K562 (cell line): ENCODE data around the gene GNA15. TPM values are rescaled to one million over a fixed set of nuclear protein-coding genes. Genes with fewer than 3 reads are reported as not detected.
A peak's percentile ranks its signal among the peaks of the same experiment; 100 is the strongest.

ENCODE experiments used
- EGR1 ChIP-seq: fragments of 450-650 bp; conservative IDR thresholded peaks from 2 replicates; pipeline ENCODE4 v1.6.1; 2017; ENCODE audit warnings: mild to moderate bottlenecking
- KDM2B ChIP-seq: fragments of 250-450 bp; sonication (Bioruptor Pico); IDR thresholded peaks from 2 replicates; pipeline ENCODE4 v1.8.0; 2021; ENCODE audit warnings: mild to moderate bottlenecking, moderate library complexity
- PHF8 ChIP-seq: fragments of 200-600 bp; sonication (generic); IDR thresholded peaks from 2 replicates; pipeline ENCODE4 v1.6.1; 2012; ENCODE audit warnings: mixed run types, mild to moderate bottlenecking, inconsistent platforms, low read length, moderate library complexity, borderline replicate concordance
- PRDM10 ChIP-seq: fragments of 450-650 bp; IDR thresholded peaks from 2 replicates; pipeline ENCODE4 v1.6.1; 2018; ENCODE audit not compliant: partially characterized antibody
- SAP30 ChIP-seq: fragments of 200-600 bp; sonication (generic); IDR thresholded peaks from 2 replicates; pipeline ENCODE4 v1.6.1; 2012; ENCODE audit warnings: borderline replicate concordance, low read depth, mild to moderate bottlenecking, moderate library complexity, low read length, control low read depth, inconsistent platforms; ENCODE audit not compliant: insufficient read depth, poor library complexity, severe bottlenecking
- SOX6 ChIP-seq: fragments of 450-650 bp; IDR thresholded peaks from 2 replicates; pipeline ENCODE4 v1.6.1; 2014; ENCODE audit warnings: mild to moderate bottlenecking
- ZBTB11 ChIP-seq, 3 experiments: fragments of 200-800 bp in 1 of 3; fragments of 250-450 bp in 1 of 3; fragments of 450-650 bp in 1 of 3; sonication (Bioruptor Pico) in 1 of 3; sonication (Bioruptor generic) in 1 of 3; formaldehyde crosslinking in 1 of 3; IDR thresholded peaks; 2 replicates each; pipeline versions ENCODE4 v1.6.1 to v1.8.0; 2016 to 2022; ENCODE audit warnings: mild to moderate bottlenecking in 2 of 3, missing genetic modification characterization in 2 of 3, missing compliant biosample characterization in 1 of 3, moderate library complexity in 1 of 3
- polyA plus RNA-seq, 8 experiments: library from polyadenylated mRNA; depleted of rRNA in 4 of 8; stranded (reverse) in 5 of 8; unstranded in 3 of 8; fragments of >200 nt; fragmentation: Nextera tagmentation in 2 of 8; fragmentation: Illumina TruSeq in 1 of 8; extraction: Ambion mirVana in 2 of 8; extraction: Trizol in 1 of 8; gene quantifications; 2 replicates each; pipeline versions ENCODE4 v1.2.1 to v1.2.3, GENCODE V29; 2011 to 2014; ENCODE audit warnings: inconsistent platforms in 1 of 8, missing spikeins in 1 of 8
- total RNA-seq, 7 experiments: library from RNA; depleted of rRNA in 6 of 7; stranded (reverse); fragments of >200 nt in 6 of 7; fragmentation: Illumina TruSeq in 2 of 7; extraction: Trizol in 2 of 7; gene quantifications; 2 replicates each; pipeline versions ENCODE4 v1.2.1 to v1.2.3, GENCODE V29; 2011 to 2021; ENCODE audit warnings: low replicate concordance in 1 of 7
- TF ChIP-seq, protein P1 (sequence below): fragments of 200-800 bp; sonication (Bioruptor generic); IDR thresholded peaks from 2 replicates; pipeline ENCODE4 v1.6.1; 2017; ENCODE audit warnings: missing genetic modification characterization, missing compliant biosample characterization
- TF ChIP-seq, protein P2 (sequence below): fragments of 250-450 bp; sonication (Bioruptor Pico); IDR thresholded peaks from 2 replicates; pipeline ENCODE4 v1.5.0; 2021; ENCODE audit warnings: mild to moderate bottlenecking, moderate library complexity
- TF ChIP-seq, protein P3 (sequence below), 2 experiments: fragments of 450-650 bp; conservative IDR thresholded peaks; 2 replicates each; pipeline ENCODE4 v1.6.1; 2017; ENCODE audit warnings: mild to moderate bottlenecking in 2 of 2, moderate library complexity in 2 of 2

GNA15 gene
- total and polyA plus RNA-seq, 9 of the 15 experiments (the other 6 are each of a cell fraction or from before 2014, with no cell fraction given), result 0.03 to 0.24 (median 0.11) TPM; not detected in 1

DNA sequence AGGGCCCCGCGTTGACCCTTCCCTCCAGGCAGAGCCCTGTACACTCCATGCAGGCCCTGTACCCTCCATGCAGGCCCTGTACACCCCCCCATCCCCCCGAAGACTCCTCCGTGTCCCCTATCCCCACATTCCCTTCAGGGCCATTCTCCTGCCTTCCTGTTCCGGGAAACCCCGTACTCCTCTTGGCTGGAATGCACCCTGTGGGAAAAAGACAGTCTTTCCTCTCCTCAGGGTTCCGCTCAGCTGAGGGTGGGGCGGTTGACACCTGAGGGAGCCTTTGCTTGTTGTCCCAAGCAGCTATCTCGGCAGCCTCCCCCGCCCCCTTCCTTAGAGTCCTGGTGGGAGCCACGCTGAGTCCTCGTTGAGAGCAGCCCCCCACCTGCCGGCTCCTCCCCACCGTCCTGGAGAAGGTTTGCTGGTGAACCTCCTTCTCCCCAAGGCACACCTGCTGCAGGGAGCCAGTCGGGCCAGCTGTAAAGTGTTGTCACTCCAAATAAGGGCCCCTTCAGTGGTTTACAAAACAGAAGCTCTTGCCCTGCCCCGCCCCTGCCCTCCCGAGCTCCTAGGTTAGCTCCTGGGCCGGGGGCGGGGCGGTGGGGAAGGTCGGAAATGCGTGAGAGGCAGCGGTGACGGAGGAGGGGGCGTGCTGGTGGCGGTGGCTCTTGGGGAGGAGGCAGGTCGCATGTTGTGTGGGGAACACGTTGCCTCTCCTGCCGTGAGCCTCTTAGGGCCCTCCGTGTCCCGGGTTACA lies 40.2 kb upstream of the GNA15 start (continued):
- TF ChIP-seq SOX6 (no peak), PRDM10 (no peak), PHF8 (no peak), EGR1 (peak; percentile 72), SAP30 (peak; percentile 11), KDM2B (CRISPR knock-in tag) (no peak), ZBTB11 (CRISPR knock-in tag; IDR thresholded peaks at IDR 0.05) (no peak)
- TF ChIP-seq, protein P1, sequence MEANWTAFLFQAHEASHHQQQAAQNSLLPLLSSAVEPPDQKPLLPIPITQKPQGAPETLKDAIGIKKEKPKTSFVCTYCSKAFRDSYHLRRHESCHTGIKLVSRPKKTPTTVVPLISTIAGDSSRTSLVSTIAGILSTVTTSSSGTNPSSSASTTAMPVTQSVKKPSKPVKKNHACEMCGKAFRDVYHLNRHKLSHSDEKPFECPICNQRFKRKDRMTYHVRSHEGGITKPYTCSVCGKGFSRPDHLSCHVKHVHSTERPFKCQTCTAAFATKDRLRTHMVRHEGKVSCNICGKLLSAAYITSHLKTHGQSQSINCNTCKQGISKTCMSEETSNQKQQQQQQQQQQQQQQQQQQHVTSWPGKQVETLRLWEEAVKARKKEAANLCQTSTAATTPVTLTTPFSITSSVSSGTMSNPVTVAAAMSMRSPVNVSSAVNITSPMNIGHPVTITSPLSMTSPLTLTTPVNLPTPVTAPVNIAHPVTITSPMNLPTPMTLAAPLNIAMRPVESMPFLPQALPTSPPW, result peak; percentile 37; the same call in 1 of the 2 replicates
- TF ChIP-seq, protein P2, sequence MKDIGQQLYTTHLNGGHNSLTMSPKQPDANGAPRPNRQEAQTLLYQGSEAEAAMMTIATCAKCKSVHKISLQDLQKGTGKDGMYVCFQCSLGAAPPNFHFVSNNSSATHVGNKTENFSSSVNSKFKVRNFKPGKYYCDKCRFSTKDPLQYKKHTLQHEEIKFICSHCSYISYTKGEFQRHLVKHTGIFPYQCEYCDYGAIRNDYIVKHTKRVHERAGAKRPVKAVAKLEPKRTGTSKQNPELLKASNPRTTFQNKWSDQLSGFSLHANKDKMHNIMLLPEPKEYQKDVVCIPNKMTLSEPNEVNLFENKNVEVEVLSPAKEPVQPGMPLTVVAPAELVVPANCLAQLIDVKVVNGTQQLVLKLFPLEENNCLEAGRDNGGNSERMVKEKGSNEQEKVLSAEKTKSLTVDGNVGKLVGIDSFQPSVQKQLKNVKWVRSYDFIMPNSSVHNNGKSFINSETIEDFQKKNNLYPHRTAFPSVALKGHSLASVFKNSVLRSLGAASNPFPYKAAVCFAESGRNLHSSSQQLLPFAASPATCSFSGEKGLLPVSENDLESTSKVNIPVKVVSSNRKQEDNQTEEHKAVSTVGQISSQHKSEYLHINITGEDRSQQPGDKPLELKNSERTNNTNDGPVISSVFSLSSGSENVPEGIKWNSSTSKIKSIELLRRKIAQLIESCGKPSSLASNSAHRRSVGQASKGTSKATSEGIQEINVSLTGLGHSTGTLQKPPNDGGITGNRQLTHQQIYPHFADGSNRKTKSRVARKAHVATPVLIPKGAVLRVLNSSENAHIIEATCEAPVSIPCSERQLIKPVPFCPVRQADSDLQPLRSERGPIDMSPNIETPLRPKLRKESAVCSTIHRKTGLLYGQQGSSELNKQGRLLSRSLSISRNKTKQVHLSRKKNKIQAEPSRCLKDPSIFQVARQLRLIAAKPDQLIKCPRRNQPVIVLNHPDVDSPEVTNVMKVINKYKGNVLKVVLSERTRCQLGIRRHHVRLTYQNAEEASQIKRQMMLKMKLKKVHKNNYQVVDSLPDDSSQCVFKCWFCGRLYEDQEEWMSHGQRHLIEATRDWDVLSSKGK (CRISPR knock-in tag), result no peak
- TF ChIP-seq, protein P3, sequence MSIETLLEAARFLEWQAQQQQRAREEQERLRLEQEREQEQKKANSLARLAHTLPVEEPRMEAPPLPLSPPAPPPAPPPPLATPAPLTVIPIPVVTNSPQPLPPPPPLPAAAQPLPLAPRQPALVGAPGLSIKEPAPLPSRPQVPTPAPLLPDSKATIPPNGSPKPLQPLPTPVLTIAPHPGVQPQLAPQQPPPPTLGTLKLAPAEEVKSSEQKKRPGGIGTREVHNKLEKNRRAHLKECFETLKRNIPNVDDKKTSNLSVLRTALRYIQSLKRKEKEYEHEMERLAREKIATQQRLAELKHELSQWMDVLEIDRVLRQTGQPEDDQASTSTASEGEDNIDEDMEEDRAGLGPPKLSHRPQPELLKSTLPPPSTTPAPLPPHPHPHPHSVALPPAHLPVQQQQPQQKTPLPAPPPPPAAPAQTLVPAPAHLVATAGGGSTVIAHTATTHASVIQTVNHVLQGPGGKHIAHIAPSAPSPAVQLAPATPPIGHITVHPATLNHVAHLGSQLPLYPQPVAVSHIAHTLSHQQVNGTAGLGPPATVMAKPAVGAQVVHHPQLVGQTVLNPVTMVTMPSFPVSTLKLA (conservative IDR thresholded peaks at IDR 0.05), result peak in 1 of 2 experiments; percentile 59; a peak in 2 of 4 replicates
